ENCODE measurements around the gene SYT1.

- TF ChIP-seq CTCF (IDR thresholded peaks at IDR 0.05) (no peak), EP300 (IDR thresholded peaks at IDR 0.05) (no peak), POLR2AphosphoS5 (IDR thresholded peaks at IDR 0.05) (no peak), POLR2A (IDR thresholded peaks at IDR 0.05) (no peak)
Measured at GRCh38 chr12:79199166-79199565, 334.6 kb downstream of the SYT1 start.

Measured in sigmoid colon (tissue), 4 donors.